Glutamatergic neuron (in vitro differentiated cells): ENCODE results near the gene STON1. TPM values are rescaled to one million over a fixed set of nuclear protein-coding genes. Genes with fewer than 3 reads are reported as not detected.

ENCODE experiments used
- DNase-seq: peaks from one replicate; pipeline ENCODE4 v3.0.0; 2022
- H3K27ac Mint-ChIP-seq: one replicate; pipeline ENCODE4 v1.8.0; 2020; ENCODE audit warnings: mild to moderate bottlenecking, mixed read lengths, inconsistent platforms; ENCODE audit not compliant: unreplicated experiment
- H3K27me3 Mint-ChIP-seq: one replicate; pipeline ENCODE4 v1.8.0; 2020; ENCODE audit warnings: mild to moderate bottlenecking, moderate library complexity, mixed read lengths, inconsistent platforms; ENCODE audit not compliant: unreplicated experiment
- H3K36me3 Mint-ChIP-seq: one replicate; pipeline ENCODE4 v1.8.0; 2020; ENCODE audit warnings: mild to moderate bottlenecking, mixed read lengths, inconsistent platforms; ENCODE audit not compliant: unreplicated experiment
- H3K4me1 Mint-ChIP-seq: one replicate; pipeline ENCODE4 v1.8.0; 2020; ENCODE audit warnings: mild to moderate bottlenecking, low read depth, mixed read lengths, inconsistent platforms; ENCODE audit not compliant: unreplicated experiment
- H3K4me3 Mint-ChIP-seq: one replicate; pipeline ENCODE4 v1.8.0; 2020; ENCODE audit warnings: mild to moderate bottlenecking, mixed read lengths, inconsistent platforms; ENCODE audit not compliant: unreplicated experiment
- H3K9me3 Mint-ChIP-seq: one replicate; pipeline ENCODE4 v1.8.0; 2020; ENCODE audit warnings: mild to moderate bottlenecking, moderate library complexity, mixed read lengths, inconsistent platforms; ENCODE audit not compliant: unreplicated experiment
- CTCF ChIP-seq: fragments of 200-600 bp; sonication (generic); IDR thresholded peaks from one replicate; pipeline ENCODE4 v1.5.0; 2021; ENCODE audit not compliant: partially characterized antibody, unreplicated experiment
- total RNA-seq: library from RNA; stranded (reverse); fragmentation: NEBNext Ultra II Directional; extraction: Animal tissue kit (Norgen Biotek cat#: 25700); gene quantifications from one replicate; pipeline ENCODE4 v1.2.1, GENCODE V29; 2021; ENCODE audit not compliant: unreplicated experiment

Gene STON1
- total RNA-seq, 1 donor from 2014 or later = 4.2 TPM

GRCh38 chr2:48507111-48507510, 22.8 kb upstream of the STON1 start:
- no peaks in the 10 kb centered on the region for H3K36me3 Mint-ChIP-seq
- peaks cover 7% of the 10 kb centered on the region for H3K4me1 Mint-ChIP-seq
- DNase-seq = no peak
- no peak overlapping the region for H3K4me3 Mint-ChIP-seq
- no peaks in the 10 kb centered on the region for H3K27me3 Mint-ChIP-seq
- no peak overlapping the region for H3K27ac Mint-ChIP-seq
- H3K9me3 Mint-ChIP-seq = no peaks in the 10 kb centered on the region
- no peak for TF ChIP-seq CTCF

GRCh38 chr2:48508461-48509124, 21.4 kb upstream of the STON1 start:
- Mint-ChIP-seq H3K4me1 (peaks cover 7% of the 10 kb centered on the region), H3K9me3 (no peaks in the 10 kb centered on the region), H3K27ac (no peak overlapping the region), H3K27me3 (no peaks in the 10 kb centered on the region), H3K4me3 (no peak overlapping the region), H3K36me3 (no peaks in the 10 kb centered on the region)
- DNase-seq = no peak
- no peak for TF ChIP-seq CTCF

GRCh38 chr2:48510329-48510728, 19.6 kb upstream of the STON1 start:
- no peaks in the 10 kb centered on the region for H3K27me3 Mint-ChIP-seq

GRCh38 chr2:48511849-48512470, 18.0 kb upstream of the STON1 start:
- Mint-ChIP-seq H3K36me3 (no peaks in the 10 kb centered on the region), H3K9me3 (no peaks in the 10 kb centered on the region), H3K27me3 (no peaks in the 10 kb centered on the region), H3K4me3 (no peak overlapping the region), H3K27ac (no peak overlapping the region), H3K4me1 (peaks cover 7% of the 10 kb centered on the region)
- no peak for TF ChIP-seq CTCF
- no peak for DNase-seq

More at GRCh38 chr2:48510329-48510728, 19.6 kb upstream of the STON1 start:
- Mint-ChIP-seq H3K9me3 (no peaks in the 10 kb centered on the region), H3K4me3 (no peak overlapping the region), H3K4me1 (peaks cover 7% of the 10 kb centered on the region), H3K27ac (no peak overlapping the region), H3K36me3 (no peaks in the 10 kb centered on the region)
- no peak for DNase-seq
- no peak for TF ChIP-seq CTCF

DNA sequence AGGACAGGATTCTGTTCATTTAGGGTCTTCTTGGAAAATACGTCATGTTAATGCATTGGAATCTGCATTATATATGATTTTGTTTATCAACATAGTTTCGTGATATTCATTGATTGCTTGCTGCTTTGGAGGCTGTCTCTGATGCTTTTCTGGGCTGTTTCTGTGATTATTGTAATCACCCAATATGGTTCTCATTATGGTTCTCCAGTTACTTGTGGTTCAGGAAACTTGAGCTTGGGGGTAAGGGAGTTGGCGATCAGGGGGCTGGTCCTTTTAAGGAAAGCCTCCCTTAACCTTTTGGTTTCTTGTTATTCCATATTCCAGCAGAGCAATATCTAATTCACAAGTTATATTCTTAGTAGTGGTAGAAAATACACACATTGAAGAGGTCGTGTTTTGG, 17.4 kb upstream of the STON1 start:
- Mint-ChIP-seq H3K4me1 (peaks cover 7% of the 10 kb centered on the region), H3K9me3 (no peaks in the 10 kb centered on the region), H3K27ac (no peak overlapping the region), H3K4me3 (no peak overlapping the region), H3K27me3 (no peaks in the 10 kb centered on the region), H3K36me3 (no peaks in the 10 kb centered on the region)
- TF ChIP-seq CTCF = no peak
- DNase-seq = no peak
